GM04504 (cell line): ENCODE measurements around the gene KRT81.
"Not testable (repeated sequence)": the region's sequence is repeated elsewhere in the genome, so short reads cannot be mapped to it uniquely, and the experiment has no call there.

Experiments used
- DNase-seq: peaks from one replicate; pipeline ENCODE4 v3.0.0-alpha.2; 2012; ENCODE audit warnings: low read depth

Gene KRT81

GRCh38 chr12:52241205-52241842 is 50.0 kb downstream of the KRT81 start:
- DNase-seq, result no peak

- not testable (repeated sequence) for DNase-seq
Measured at GRCh38 chr12:52240247-52240646, 51.1 kb downstream of the KRT81 start.

- DNase-seq, result no peak
Measured at GRCh38 chr12:52239767-52240166, 51.6 kb downstream of the KRT81 start.

DNA sequence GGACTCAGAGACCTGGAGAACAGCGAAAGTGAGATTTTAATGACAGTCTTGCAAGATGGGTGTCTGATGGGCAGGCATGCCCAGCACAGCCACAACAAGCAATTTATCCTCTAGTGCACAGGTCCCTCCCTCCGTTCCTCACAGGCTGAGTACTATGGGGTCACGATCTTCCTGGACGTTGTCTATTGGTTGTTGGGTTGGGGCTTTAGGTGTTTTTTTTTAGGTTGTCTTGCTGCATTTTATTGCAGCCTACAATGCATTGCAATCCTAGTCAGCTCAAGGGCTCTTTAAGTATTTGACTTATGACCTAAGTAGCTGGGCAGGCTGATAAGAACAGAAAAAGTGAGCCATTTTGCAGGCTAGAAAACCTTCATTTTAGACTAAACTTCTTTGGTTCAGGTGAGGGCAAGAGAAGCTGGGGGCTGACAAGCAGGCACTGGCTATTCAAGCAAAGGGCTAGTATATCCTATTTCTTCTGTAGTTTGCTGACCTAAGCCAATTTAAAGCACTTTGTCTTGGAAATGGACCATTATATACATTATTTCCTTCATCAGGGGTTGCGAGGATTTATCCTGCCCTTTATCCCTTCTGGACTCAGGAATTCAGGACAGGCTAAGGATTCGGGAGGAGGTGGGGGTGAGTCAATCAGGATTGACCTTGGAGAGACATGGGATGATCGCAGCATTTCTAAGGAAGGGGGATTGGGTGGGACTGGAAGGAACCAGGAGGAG is 52.3 kb downstream of the KRT81 start:
- DNase-seq, result no peak

DNA sequence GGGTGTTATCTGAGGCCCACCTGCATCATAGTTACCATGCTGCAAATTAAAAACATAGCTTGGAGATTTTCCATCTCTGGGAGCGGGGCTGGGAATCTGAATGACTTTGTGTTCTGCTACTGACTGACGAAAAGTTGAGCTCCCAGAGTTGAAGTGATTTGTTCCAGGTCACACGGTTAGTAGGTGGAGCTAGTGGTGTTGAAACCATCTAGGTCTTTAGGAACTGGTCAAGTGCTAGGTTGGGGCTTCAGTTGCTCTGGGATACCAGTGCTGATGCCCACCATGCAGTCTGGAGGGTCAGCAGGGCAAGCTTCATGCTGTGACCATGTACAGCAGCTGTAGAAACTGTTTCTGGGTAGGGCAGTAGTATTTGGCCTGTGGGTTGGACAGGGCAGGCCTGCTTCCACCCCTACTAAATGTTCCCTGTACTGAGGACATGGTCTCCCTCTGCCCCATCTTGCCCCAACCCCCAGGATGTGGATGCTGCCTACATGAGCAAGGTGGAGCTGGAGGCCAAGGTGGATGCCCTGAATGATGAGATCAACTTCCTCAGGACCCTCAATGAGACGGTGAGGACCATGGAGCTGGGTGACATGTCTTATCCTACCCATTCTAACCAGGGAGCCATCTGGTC is 53.0 kb downstream of the KRT81 start:
- no peak for DNase-seq

- no peak for DNase-seq
Measured at GRCh38 chr12:52236386-52237050, 54.8 kb downstream of the KRT81 start.
